CD4-positive, alpha-beta T cell treated with Interleukin-21 for 1 hour (primary cell): Measurements from ENCODE around the gene EBI3.
"Not testable (repeated sequence)": the region's sequence is repeated elsewhere in the genome, so short reads cannot be mapped to it uniquely, and the experiment has no call there.

Source experiments
- DNase-seq: peaks from one replicate; pipeline ENCODE4 v3.0.0-alpha.2; 2020

Gene EBI3

GRCh38 chr19:4234862-4235201 is 5.5 kb downstream of the EBI3 start:
- DNase-seq, result no peak

- DNase-seq, result not testable (repeated sequence)
Observed at GRCh38 chr19:4237510-4237909, 8.2 kb downstream of the EBI3 start.

- no peak for DNase-seq
Observed at GRCh38 chr19:4238831-4239230, 9.5 kb downstream of the EBI3 start.

- DNase-seq, result no peak
Observed at GRCh38 chr19:4241824-4242430, 12.6 kb downstream of the EBI3 start.

- not testable (repeated sequence) for DNase-seq
Observed at GRCh38 chr19:4245938-4246337, 16.6 kb downstream of the EBI3 start.

GRCh38 chr19:4246767-4247593 is 17.7 kb downstream of the EBI3 start, which contains the start of gene YJU2:
Gene YJU2, plus strand, starts transcription at chr19:4247080. Its CDS starts 67 bp downstream, at chr19:4247147.
- DNase-seq, result peak; percentile 99

GRCh38 chr19:4256563-4256962 is 27.2 kb downstream of the EBI3 start:
- DNase-seq, result no peak

GRCh38 chr19:4257025-4257424 is 27.7 kb downstream of the EBI3 start:
- no peak for DNase-seq

GRCh38 chr19:4258181-4258580 is 28.9 kb downstream of the EBI3 start:
- no peak for DNase-seq

- DNase-seq, result no peak
Observed at GRCh38 chr19:4260613-4261191, 31.4 kb downstream of the EBI3 start.

GRCh38 chr19:4264812-4265211 is 35.5 kb downstream of the EBI3 start:
- DNase-seq, result peak; percentile 26

GRCh38 chr19:4266253-4267000 is 37.1 kb downstream of the EBI3 start:
- DNase-seq, result no peak

- DNase-seq, result peak; percentile 60
Observed at GRCh38 chr19:4267101-4267900, 38.0 kb downstream of the EBI3 start.

- DNase-seq, result no peak
Observed at GRCh38 chr19:4267901-4268815, 38.8 kb downstream of the EBI3 start.

GRCh38 chr19:4268816-4269430 is 39.6 kb downstream of the EBI3 start:
- DNase-seq, result no peak

GRCh38 chr19:4272894-4273293 is 43.6 kb downstream of the EBI3 start:
- no peak for DNase-seq

GRCh38 chr19:4274321-4274686 is 45.0 kb downstream of the EBI3 start:
- DNase-seq, result not testable (repeated sequence)

- no peak for DNase-seq
Observed at GRCh38 chr19:4277191-4277696, 47.9 kb downstream of the EBI3 start.

GRCh38 chr19:4278010-4278409 is 48.7 kb downstream of the EBI3 start:
- DNase-seq, result no peak

- DNase-seq, result no peak
Observed at GRCh38 chr19:4278419-4279266, 49.3 kb downstream of the EBI3 start, which contains the start of gene SHD. Gene SHD, plus strand, starts transcription at chr19:4279266. Its CDS starts 798 bp downstream, at chr19:4280064.
